GM23338 (cell line): ENCODE measurements around the gene ABHD10.

Experiments used
- CREB1 ChIP-seq: fragments of 250-450 bp; sonication (Bioruptor Pico); IDR thresholded peaks from 2 replicates; pipeline ENCODE4 v1.5.0; 2020; ENCODE audit warnings: low read depth, mild to moderate bottlenecking, moderate library complexity
- EZH2 ChIP-seq: fragments of 200-600 bp; sonication (generic); IDR thresholded peaks from one replicate; pipeline ENCODE4 v1.8.0; 2017; ENCODE audit warnings: antibody characterized with exemption, mild to moderate bottlenecking, low read depth; ENCODE audit not compliant: unreplicated experiment
- EZH2phosphoT487 ChIP-seq: fragments of 200-600 bp; sonication (generic); IDR thresholded peaks from one replicate; pipeline ENCODE4 v1.8.1; 2018; ENCODE audit warnings: antibody characterized with exemption; ENCODE audit not compliant: unreplicated experiment
- JUNB ChIP-seq: IDR thresholded peaks from one replicate; pipeline ENCODE4 v1.6.1; 2016; ENCODE audit warnings: antibody characterized with exemption; ENCODE audit not compliant: unreplicated experiment
- NANOG ChIP-seq: IDR thresholded peaks from 2 replicates; pipeline ENCODE4 v1.6.1; 2016; ENCODE audit warnings: antibody characterized with exemption, borderline replicate concordance
- POLR2AphosphoS5 ChIP-seq: IDR thresholded peaks from 2 replicates; pipeline ENCODE4 v1.6.1; 2016; ENCODE audit warnings: antibody characterized with exemption, low read depth
- ZNF114 ChIP-seq: fragments of 250-450 bp; sonication (Bioruptor Pico); IDR thresholded peaks from 2 replicates; pipeline ENCODE4 v1.5.0; 2020; ENCODE audit warnings: mild to moderate bottlenecking, moderate library complexity
- TF ChIP-seq, protein P1 (sequence below), 2 experiments: fragments of 200-600 bp in 1 of 2; sonication (generic) in 1 of 2; conservative IDR thresholded peaks; 2 replicates each; pipeline versions ENCODE4 v1.5.1 to v1.6.1; 2016 to 2017; ENCODE audit warnings: antibody characterized with exemption in 2 of 2, low read depth in 2 of 2, mild to moderate bottlenecking in 2 of 2, moderate library complexity in 1 of 2
- TF ChIP-seq, protein P2 (sequence below): IDR thresholded peaks from one replicate; pipeline ENCODE4 v1.6.1; 2018; ENCODE audit warnings: antibody characterized with exemption; ENCODE audit not compliant: unreplicated experiment

DNA sequence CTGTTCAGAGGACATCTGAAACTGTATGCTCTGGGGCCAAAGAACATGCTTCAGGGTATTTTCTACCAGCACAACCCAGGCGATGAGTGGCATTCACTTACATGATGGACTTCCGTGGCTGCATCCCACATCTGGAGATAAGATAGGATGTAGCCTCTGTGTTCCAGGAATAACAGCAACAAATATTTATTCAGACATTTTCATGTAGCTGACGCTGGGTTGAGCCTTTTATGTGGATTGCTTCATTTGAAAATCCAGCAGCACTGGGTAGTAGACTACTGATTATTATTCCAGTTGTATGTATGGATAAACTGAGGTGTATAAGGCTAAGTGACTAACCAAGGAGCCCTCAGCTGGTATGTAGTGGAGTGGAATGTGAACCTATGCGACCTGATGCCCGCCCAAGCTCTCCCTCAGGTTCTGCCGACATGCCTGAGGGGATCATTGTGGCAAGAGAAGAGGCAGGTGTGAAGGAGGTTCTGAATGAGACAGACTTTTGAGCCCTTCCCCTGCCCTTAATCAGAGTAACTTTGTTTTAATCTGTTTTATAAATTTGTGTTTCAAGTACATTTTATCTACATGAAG, 25.9 kb upstream of the ABHD10 start:
- TF ChIP-seq, protein P1, sequence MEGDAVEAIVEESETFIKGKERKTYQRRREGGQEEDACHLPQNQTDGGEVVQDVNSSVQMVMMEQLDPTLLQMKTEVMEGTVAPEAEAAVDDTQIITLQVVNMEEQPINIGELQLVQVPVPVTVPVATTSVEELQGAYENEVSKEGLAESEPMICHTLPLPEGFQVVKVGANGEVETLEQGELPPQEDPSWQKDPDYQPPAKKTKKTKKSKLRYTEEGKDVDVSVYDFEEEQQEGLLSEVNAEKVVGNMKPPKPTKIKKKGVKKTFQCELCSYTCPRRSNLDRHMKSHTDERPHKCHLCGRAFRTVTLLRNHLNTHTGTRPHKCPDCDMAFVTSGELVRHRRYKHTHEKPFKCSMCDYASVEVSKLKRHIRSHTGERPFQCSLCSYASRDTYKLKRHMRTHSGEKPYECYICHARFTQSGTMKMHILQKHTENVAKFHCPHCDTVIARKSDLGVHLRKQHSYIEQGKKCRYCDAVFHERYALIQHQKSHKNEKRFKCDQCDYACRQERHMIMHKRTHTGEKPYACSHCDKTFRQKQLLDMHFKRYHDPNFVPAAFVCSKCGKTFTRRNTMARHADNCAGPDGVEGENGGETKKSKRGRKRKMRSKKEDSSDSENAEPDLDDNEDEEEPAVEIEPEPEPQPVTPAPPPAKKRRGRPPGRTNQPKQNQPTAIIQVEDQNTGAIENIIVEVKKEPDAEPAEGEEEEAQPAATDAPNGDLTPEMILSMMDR (conservative IDR thresholded peaks at IDR 0.05; ENCODE audit: low read depth in 2 of 2), result no peak
- TF ChIP-seq POLR2AphosphoS5 (no peak), EZH2phosphoT487 (no peak), ZNF114 (CRISPR knock-in tag) (no peak), EZH2 (no peak), CREB1 (CRISPR knock-in tag) (no peak), JUNB (no peak), NANOG (no peak)
- TF ChIP-seq, protein P2, sequence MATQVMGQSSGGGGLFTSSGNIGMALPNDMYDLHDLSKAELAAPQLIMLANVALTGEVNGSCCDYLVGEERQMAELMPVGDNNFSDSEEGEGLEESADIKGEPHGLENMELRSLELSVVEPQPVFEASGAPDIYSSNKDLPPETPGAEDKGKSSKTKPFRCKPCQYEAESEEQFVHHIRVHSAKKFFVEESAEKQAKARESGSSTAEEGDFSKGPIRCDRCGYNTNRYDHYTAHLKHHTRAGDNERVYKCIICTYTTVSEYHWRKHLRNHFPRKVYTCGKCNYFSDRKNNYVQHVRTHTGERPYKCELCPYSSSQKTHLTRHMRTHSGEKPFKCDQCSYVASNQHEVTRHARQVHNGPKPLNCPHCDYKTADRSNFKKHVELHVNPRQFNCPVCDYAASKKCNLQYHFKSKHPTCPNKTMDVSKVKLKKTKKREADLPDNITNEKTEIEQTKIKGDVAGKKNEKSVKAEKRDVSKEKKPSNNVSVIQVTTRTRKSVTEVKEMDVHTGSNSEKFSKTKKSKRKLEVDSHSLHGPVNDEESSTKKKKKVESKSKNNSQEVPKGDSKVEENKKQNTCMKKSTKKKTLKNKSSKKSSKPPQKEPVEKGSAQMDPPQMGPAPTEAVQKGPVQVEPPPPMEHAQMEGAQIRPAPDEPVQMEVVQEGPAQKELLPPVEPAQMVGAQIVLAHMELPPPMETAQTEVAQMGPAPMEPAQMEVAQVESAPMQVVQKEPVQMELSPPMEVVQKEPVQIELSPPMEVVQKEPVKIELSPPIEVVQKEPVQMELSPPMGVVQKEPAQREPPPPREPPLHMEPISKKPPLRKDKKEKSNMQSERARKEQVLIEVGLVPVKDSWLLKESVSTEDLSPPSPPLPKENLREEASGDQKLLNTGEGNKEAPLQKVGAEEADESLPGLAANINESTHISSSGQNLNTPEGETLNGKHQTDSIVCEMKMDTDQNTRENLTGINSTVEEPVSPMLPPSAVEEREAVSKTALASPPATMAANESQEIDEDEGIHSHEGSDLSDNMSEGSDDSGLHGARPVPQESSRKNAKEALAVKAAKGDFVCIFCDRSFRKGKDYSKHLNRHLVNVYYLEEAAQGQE, result no peak
